HepG2 (cell line): Measurements from ENCODE around the gene WSCD2. TPM values are rescaled to one million over a fixed set of nuclear protein-coding genes. Genes with fewer than 3 reads are reported as not detected.

ENCODE experiments used
- ATAC-seq: fragments of 200-7000 bp; cut with Tn5 transposase; 3 replicates; pipeline ENCODE4 v1.9.1; 2020; ENCODE audit warnings: mild to moderate bottlenecking, moderate library complexity
- BruUV-seq: library from RNA; stranded (reverse); fragments of 400-500 nt; replicated peaks from 2 replicates; lab custom pipeline; 2021; lab: Mats Ljungman, UMichigan
- CTCF ChIA-PET: fragments of 300-600 bp; formaldehyde crosslinking; extraction: SDS; loops from one replicate; lab custom pipeline; 2021; ENCODE audit warnings: low total read pairs, inconsistent platforms, low intra/inter-chr PET ratio; lab: Yijun Ruan, JAX
- POLR2A ChIA-PET: fragments of 350-600 bp; sonication (Branson Sonifier 250); formaldehyde crosslinking; loops from one replicate; lab custom pipeline; 2020; ENCODE audit warnings: antibody characterized with exemption, inconsistent platforms; lab: Yijun Ruan, JAX
- DNase-seq: peaks from one replicate; pipeline ENCODE4 v3.0.0-alpha.2; 2015; ENCODE audit warnings: low spot score
- FAIRE-seq: peaks from 3 replicates; lab custom pipeline; 2011; peaks lifted over from hg19 to GRCh38; lab: Jason Lieb, UNC
- H2AFZ ChIP-seq: one replicate; pipeline ENCODE4 v1.6.1; 2011; ENCODE audit warnings: low read length, inconsistent platforms
- H3K27ac ChIP-seq: fragments of 300-600 bp; 3 replicates; pipeline ENCODE4 v1.8.0; 2011; ENCODE audit warnings: mixed run types, mild to moderate bottlenecking, mixed read lengths, low read length, inconsistent platforms; ENCODE audit not compliant: insufficient read depth; ENCODE audit errors: extremely low read length
- H3K27me3 ChIP-seq, 2 experiments: fragments of 200-600 bp in 1 of 2; 2 replicates in 1 of 2; 3 replicates in 1 of 2; pipeline versions ENCODE4 v1.6.0 to v1.8.0; 2011; ENCODE audit warnings: low read length in 2 of 2, mild to moderate bottlenecking in 2 of 2, moderate library complexity in 2 of 2, inconsistent platforms in 1 of 2; ENCODE audit not compliant: insufficient read depth in 2 of 2, control insufficient read depth in 1 of 2
- H3K36me3 ChIP-seq, 2 experiments: fragments of 200-600 bp in 1 of 2; replicated peaks in 1 of 2; 2 replicates in 1 of 2; 3 replicates in 1 of 2; pipeline versions ENCODE4 v1.5.1 to v1.8.0; 2011; ENCODE audit warnings: low read length in 2 of 2, inconsistent platforms in 1 of 2; ENCODE audit not compliant: insufficient read depth in 2 of 2, control insufficient read depth in 1 of 2
- H3K4me1 ChIP-seq: 2 replicates; pipeline ENCODE4 v1.5.1; 2012; ENCODE audit warnings: low read length, inconsistent platforms; ENCODE audit not compliant: insufficient read depth
- H3K4me2 ChIP-seq: 2 replicates; pipeline ENCODE4 v1.6.0; 2011; ENCODE audit warnings: low read depth, low read length, inconsistent platforms
- H3K4me3 ChIP-seq, 3 experiments: fragments of 200-600 bp in 1 of 3; sonication (generic), shearing (Covaris generic) in 1 of 3; replicated peaks in 1 of 3; 2 replicates each; pipeline ENCODE4 v1.5.1; 2011 to 2016; ENCODE audit warnings: low read length in 3 of 3, inconsistent platforms in 2 of 3, low read depth in 2 of 3, mild to moderate bottlenecking in 2 of 3, control low read depth in 1 of 3, mixed read lengths in 1 of 3; ENCODE audit not compliant: insufficient read depth in 1 of 3
- H3K79me2 ChIP-seq: one replicate; pipeline ENCODE4 v1.6.1; 2011; ENCODE audit warnings: low read length, inconsistent platforms; ENCODE audit not compliant: insufficient read depth
- H3K9ac ChIP-seq: 2 replicates; pipeline ENCODE4 v1.6.0; 2011; ENCODE audit warnings: mild to moderate bottlenecking, low read depth, low read length, inconsistent platforms; ENCODE audit not compliant: insufficient read depth
- H3K9me3 ChIP-seq: 2 replicates; pipeline ENCODE4 v1.5.1; 2012; ENCODE audit warnings: mild to moderate bottlenecking, low read length
- H4K20me1 ChIP-seq: 2 replicates; pipeline ENCODE4 v1.6.0; 2011; ENCODE audit warnings: inconsistent platforms, mild to moderate bottlenecking, low read length, moderate library complexity; ENCODE audit not compliant: insufficient read depth
- ARID2 ChIP-seq: sonication (generic); formaldehyde crosslinking; IDR thresholded peaks from 2 replicates; pipeline ENCODE4 v1.8.1; 2022; ENCODE audit warnings: mild to moderate bottlenecking, missing genetic modification reagents, borderline replicate concordance
- FOSL2 ChIP-seq: sonication (generic); formaldehyde crosslinking; IDR thresholded peaks from 2 replicates; pipeline ENCODE4 v1.4.0; 2020; ENCODE audit warnings: missing genetic modification reagents
- HES4 ChIP-seq: sonication (generic); formaldehyde crosslinking; IDR thresholded peaks from 2 replicates; pipeline ENCODE4 v1.9.0; 2021; ENCODE audit warnings: mild to moderate bottlenecking, missing genetic modification reagents, borderline replicate concordance
- PHF21A ChIP-seq: sonication (generic); formaldehyde crosslinking; IDR thresholded peaks from 2 replicates; pipeline ENCODE4 v1.5.0; 2020; ENCODE audit warnings: mild to moderate bottlenecking, missing genetic modification reagents
- ZFY ChIP-seq: sonication (generic); formaldehyde crosslinking; IDR thresholded peaks from 2 replicates; pipeline ENCODE4 v1.4.0; 2020; ENCODE audit warnings: missing genetic modification reagents
- ZNF367 ChIP-seq: sonication (generic); formaldehyde crosslinking; IDR thresholded peaks from 2 replicates; pipeline ENCODE4 v1.4.0; 2020; ENCODE audit warnings: missing genetic modification reagents, borderline replicate concordance
- WGBS: methylation state at CpG from one replicate; pipeline ENCODE4 v1.1.6; 2017; ENCODE audit warnings: low lambda C conversion rate; 5-methylcytosine and 5-hydroxymethylcytosine counted together
- in situ Hi-C: cut with HindIII; loops from 2 replicates; pipeline ENCODE4 v1.10.0; 2017; ENCODE audit warnings: low pct_unique_long_range_greater_than_20kb; ENCODE audit not compliant: extremely low pct_ligation_motif_present
- intact Hi-C: fragments of 100-400 bp; cut with micrococcal nuclease; formaldehyde crosslinking; loops from one replicate; pipeline ENCODE4 v1.10.0; 2022; ENCODE audit not compliant: unreplicated experiment
- polyA plus RNA-seq, 8 experiments: library from polyadenylated mRNA; depleted of rRNA in 3 of 8; stranded (reverse) in 7 of 8; unstranded in 1 of 8; fragments of >200 nt; fragmentation: Illumina TruSeq in 4 of 8; extraction: Trizol in 4 of 8; gene quantifications; 2 replicates each; pipeline versions ENCODE4 v1.2.1 to v1.2.3, GENCODE V29; 2011 to 2016; ENCODE audit warnings: low read depth in 4 of 8, missing spikeins in 1 of 8, mixed read lengths in 1 of 8; ENCODE audit not compliant: insufficient read depth in 1 of 8
- total RNA-seq, 5 experiments: library from RNA; depleted of rRNA; stranded (reverse); fragments of >200 nt; fragmentation: Illumina TruSeq; extraction: Trizol; gene quantifications; 2 replicates each; pipeline ENCODE4 v1.2.3, GENCODE V29; 2016; ENCODE audit warnings: low read depth in 1 of 5
- TF ChIP-seq, protein P1 (sequence below), 2 experiments: sonication (generic) in 1 of 2; formaldehyde crosslinking in 1 of 2; IDR thresholded peaks; 2 replicates each; pipeline versions ENCODE4 v1.6.1 to v1.9.0; 2014 to 2022; ENCODE audit warnings: antibody characterized with exemption in 1 of 2, borderline replicate concordance in 1 of 2, inconsistent platforms in 1 of 2, low read depth in 1 of 2, missing genetic modification reagents in 1 of 2
- TF ChIP-seq, protein P2 (sequence below): sonication (generic); formaldehyde crosslinking; IDR thresholded peaks from one replicate; pipeline ENCODE4 v1.5.1; 2020; ENCODE audit warnings: mild to moderate bottlenecking, missing genetic modification reagents; ENCODE audit errors: not compliant biosample characterization

WSCD2 gene
- total and polyA plus RNA-seq, 2 of the 13 experiments (the other 11 are each of a cell fraction or from before 2014, with no cell fraction given): not detected

DNA sequence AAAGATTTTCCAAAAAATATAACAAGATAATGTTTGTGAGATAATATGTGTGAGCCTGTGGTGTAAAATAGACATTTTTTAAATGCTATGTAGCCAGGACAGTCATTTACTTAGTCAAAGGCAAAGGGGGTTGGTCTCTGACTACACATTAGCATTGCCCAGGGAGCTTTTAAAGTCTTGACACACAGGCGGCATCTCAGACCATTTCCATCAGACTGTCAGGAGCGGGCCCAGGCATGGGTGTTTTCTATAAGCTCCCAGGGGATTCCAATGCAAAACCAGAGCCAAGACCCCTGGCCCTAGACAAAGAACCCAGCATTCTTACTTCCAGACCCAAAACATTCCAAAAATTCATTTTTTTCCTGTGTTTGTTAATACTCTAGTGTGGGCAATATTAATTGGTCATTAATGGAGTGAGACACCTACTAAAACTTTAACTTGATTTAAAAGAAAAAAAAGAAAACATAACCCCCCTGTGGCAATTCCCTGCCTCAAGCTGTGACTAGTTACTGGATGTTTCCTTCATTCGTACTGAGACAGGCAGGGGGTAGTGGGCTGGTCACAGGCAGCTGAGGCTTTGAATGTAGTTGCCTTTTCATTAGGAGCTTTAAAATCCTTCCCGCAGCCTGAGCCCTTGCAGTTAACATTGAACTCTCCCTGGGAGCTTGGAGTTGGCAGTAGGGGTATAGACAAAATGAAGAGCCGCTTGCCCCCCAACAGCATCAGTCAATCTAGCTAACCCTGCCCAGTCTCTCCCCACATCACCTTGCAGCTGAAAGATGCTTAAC is 106.3 kb downstream of the WSCD2 start (continued):
- TF ChIP-seq, protein P1, sequence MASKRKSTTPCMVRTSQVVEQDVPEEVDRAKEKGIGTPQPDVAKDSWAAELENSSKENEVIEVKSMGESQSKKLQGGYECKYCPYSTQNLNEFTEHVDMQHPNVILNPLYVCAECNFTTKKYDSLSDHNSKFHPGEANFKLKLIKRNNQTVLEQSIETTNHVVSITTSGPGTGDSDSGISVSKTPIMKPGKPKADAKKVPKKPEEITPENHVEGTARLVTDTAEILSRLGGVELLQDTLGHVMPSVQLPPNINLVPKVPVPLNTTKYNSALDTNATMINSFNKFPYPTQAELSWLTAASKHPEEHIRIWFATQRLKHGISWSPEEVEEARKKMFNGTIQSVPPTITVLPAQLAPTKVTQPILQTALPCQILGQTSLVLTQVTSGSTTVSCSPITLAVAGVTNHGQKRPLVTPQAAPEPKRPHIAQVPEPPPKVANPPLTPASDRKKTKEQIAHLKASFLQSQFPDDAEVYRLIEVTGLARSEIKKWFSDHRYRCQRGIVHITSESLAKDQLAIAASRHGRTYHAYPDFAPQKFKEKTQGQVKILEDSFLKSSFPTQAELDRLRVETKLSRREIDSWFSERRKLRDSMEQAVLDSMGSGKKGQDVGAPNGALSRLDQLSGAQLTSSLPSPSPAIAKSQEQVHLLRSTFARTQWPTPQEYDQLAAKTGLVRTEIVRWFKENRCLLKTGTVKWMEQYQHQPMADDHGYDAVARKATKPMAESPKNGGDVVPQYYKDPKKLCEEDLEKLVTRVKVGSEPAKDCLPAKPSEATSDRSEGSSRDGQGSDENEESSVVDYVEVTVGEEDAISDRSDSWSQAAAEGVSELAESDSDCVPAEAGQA (IDR thresholded peaks at IDR 0.05; ENCODE audit: low read depth): no peak
- TF ChIP-seq, protein P1 (CRISPR knock-in tag; IDR thresholded peaks at IDR 0.05; ENCODE audit: borderline replicate concordance): no peak
- no peak for TF ChIP-seq ARID2

DNA sequence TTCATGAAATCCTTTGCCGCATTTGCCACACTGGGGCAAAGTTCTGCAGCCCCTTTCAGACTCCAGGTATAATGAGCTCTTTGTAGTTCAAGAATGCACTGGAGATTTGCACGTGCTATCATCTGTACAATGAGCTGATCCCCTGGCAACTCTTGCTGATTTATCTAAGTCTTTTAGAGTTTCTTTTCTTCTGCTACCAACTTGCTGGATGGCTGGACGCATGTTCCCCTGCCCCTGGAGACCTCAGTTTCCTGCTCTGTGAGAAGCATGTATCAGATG is 106.8 kb downstream of the WSCD2 start:
- Histone ChIP-seq H3K9ac (no peak overlapping the region), H3K27ac (no peak overlapping the region), H3K36me3 (no peaks in the 10 kb centered on the region), H2AFZ (no peak overlapping the region), H3K27me3 (peaks cover 0 to 9% of the 10 kb centered on the region in 2 experiments; a peak in 1 of 5 replicates), H3K4me3 (no peak overlapping the region), H3K79me2 (no peaks in the 10 kb centered on the region), H3K9me3 (no peaks in the 10 kb centered on the region), H4K20me1 (no peaks in the 10 kb centered on the region), H3K4me2 (no peak overlapping the region), H3K4me1 (no peaks in the 10 kb centered on the region)
- intact Hi-C loops: no loop called here
- no peak for FAIRE-seq
- in situ Hi-C loops: no loop called here
- WGBS: 2% methylated on average over 3 of the region's 3 CpGs
- POLR2A ChIA-PET: no interaction called here
- BruUV-seq: no TSS peak
- no peak for ATAC-seq
- no peak for DNase-seq
- CTCF ChIA-PET: no interaction called here
- no peak for TF ChIP-seq HES4 (CRISPR knock-in tag)
- no peak for TF ChIP-seq ZFY
- TF ChIP-seq PHF21A (CRISPR knock-in tag): no peak
- no peak for TF ChIP-seq FOSL2 (CRISPR knock-in tag)
- no peak for TF ChIP-seq ZNF367 (CRISPR knock-in tag)
- TF ChIP-seq, protein P2, sequence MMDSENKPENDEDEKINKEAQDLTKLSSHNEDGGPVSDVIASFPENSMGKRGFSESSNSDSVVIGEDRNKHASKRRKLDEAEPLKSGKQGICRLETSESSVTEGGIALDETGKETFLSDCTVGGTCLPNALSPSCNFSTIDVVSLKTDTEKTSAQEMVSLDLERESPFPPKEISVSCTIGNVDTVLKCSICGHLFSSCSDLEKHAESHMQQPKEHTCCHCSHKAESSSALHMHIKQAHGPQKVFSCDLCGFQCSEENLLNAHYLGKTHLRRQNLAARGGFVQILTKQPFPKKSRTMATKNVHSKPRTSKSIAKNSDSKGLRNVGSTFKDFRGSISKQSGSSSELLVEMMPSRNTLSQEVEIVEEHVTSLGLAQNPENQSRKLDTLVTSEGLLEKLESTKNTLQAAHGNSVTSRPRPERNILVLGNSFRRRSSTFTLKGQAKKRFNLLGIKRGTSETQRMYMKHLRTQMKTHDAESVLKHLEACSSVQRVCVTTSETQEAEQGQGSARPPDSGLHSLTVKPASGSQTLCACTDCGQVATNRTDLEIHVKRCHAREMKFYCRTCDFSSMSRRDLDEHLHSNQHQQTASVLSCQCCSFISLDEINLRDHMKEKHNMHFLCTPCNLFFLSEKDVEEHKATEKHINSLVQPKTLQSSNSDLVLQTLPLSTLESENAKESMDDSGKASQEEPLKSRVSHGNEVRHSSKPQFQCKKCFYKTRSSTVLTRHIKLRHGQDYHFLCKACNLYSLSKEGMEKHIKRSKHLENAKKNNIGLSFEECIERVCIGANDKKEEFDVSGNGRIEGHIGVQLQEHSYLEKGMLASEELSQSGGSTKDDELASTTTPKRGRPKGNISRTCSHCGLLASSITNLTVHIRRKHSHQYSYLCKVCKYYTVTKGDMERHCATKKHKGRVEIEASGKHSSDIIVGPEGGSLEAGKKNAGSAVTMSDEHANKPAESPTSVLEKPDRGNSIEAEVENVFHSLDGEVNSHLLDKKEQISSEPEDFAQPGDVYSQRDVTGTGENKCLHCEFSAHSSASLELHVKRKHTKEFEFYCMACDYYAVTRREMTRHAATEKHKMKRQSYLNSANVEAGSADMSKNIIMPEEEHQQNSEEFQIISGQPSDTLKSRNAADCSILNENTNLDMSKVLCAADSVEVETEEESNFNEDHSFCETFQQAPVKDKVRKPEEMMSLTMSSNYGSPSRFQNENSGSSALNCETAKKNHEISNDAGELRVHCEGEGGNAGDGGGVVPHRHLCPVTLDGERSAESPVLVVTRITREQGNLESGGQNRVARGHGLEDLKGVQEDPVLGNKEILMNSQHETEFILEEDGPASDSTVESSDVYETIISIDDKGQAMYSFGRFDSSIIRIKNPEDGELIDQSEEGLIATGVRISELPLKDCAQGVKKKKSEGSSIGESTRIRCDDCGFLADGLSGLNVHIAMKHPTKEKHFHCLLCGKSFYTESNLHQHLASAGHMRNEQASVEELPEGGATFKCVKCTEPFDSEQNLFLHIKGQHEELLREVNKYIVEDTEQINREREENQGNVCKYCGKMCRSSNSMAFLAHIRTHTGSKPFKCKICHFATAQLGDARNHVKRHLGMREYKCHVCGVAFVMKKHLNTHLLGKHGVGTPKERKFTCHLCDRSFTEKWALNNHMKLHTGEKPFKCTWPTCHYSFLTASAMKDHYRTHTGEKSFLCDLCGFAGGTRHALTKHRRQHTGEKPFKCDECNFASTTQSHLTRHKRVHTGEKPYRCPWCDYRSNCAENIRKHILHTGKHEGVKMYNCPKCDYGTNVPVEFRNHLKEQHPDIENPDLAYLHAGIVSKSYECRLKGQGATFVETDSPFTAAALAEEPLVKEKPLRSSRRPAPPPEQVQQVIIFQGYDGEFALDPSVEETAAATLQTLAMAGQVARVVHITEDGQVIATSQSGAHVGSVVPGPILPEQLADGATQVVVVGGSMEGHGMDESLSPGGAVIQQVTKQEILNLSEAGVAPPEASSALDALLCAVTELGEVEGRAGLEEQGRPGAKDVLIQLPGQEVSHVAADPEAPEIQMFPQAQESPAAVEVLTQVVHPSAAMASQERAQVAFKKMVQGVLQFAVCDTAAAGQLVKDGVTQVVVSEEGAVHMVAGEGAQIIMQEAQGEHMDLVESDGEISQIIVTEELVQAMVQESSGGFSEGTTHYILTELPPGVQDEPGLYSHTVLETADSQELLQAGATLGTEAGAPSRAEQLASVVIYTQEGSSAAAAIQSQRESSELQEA (CRISPR knock-in tag): no peak
